ENCODE data around the gene LRMDA.

Gene LRMDA

GRCh38 chr10:76257816-76258215 lies 826.4 kb downstream of the LRMDA start:
- no peak for DNase-seq

- no peak for DNase-seq
These were observed 834.2 kb downstream of the LRMDA start for GRCh38 chr10:76265441-76266113.

GRCh38 chr10:76268530-76268929 lies 837.1 kb downstream of the LRMDA start:
- no peak for DNase-seq

DNA sequence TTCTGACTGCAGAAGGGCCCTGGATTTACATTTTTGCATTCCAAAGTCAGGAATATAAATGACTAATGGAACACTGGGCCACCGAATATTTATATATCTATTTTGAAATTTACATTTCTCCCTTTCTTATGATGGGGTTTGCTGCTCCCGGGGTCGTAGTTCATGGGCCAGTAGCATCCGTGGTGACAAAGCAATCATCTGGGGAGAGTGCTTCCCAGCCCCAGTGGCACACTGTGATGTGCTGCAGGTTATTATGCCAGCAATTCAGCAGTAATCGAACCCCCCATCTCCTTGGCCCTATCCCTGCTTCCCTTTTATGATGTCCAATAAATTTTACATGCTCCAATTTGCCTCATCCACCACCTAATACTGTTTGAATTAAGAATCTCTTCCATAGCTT lies 837.5 kb downstream of the LRMDA start:
- DNase-seq, result no peak

DNA sequence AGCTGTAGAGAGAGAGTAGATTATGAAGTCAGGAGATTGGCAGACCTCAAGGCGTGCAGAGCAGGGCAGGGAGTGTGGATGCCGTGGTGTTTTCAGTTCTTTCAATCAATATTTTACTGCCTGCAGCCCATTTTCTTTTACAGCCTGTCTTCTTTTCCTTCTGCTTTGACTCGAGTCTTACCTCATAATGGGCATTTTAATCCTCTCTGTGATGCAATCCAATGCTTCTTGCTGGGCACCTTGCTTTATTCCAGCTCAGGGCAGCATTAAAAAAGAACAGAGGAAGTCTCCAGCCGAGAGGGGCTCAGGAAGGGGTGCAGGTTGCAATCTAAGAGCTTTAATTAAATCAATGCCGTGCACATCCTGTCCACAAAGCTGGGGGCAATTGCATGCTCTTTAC lies 839.0 kb downstream of the LRMDA start:
- no peak for DNase-seq

DNA sequence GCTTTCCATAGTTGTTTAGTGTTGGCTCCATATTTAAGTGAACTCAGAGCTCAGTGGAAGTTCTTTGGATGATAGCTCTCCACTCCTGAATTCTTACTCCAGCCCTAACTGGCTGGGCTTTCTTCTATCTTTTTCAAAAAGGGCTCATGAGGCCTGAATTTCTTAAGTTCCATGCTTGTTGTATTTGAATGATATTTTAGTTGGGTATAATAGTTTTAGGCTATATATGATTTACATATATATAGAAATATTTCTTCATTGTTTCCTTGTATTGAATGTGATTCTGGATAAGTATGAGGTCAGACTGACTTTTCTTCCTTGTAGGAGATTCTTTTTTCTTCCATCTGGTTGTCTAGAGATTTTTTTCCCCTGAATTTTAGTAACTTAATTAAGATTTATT lies 843.5 kb downstream of the LRMDA start:
- no peak for DNase-seq

- no peak for DNase-seq
These were observed 847.5 kb downstream of the LRMDA start for GRCh38 chr10:76278811-76279460.

DNA sequence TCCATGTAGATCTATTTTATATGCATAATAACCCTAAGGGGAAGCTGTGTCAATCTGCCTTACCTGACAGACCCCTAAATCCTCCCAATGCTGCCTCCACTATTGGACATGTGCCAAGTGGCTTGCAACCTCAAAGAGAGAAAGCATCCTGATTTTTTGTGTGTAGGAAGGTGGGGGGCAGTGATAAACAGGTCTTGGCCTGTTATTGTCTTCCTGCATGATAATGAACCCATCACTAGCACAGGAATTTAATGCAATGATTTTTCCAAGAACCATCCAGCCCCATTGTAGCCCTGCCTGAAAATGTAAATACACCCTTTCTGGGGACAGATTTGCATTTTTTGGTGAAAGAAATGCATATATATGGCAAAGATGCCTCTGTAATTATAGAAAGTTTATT lies 850.2 kb downstream of the LRMDA start:
- DNase-seq, result no peak

DNA sequence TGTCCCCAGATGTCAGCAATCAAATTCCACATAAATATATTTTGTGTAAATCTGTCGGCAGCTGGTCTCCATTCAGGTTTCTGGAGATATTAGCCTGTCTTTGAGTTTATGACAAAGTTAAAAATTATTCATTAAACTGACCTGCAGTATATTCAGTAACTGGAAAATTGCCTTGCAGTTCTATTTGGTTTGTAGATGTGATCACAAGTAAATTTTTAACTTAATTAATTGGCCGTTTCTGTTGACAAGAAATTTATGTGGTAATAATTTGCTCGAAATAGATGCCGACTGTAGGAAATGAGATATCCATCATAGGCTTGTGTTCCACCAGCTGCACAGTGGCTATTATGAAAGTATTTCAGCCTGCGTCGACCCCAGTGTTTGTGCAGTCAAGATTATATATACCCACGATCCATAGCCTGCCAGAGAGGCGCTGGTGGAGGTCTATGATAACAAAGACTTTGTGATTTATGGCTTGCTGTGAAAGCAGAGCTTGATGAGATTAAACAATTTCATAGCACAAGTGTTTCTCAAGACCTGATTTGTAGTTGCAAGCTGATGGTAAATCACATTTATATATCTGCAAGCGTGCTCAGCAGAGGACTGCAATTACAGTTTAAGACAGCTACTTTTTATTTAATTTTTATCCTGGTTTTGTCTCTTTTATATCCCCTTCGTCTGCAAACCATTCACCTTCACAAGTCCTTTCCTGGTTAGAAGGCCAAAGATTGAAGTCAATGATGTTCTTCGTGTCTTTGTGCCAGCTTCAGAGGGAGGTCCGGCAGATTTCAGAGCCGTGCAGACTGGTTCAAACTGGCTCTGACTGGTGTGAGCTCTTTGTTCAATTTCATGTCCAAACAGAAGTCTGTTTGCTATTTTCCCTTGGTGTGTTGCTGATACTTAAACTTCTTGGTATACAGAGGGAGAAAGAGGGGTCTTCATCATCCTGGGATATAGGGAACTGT lies 850.9 kb downstream of the LRMDA start:
- no peak for DNase-seq

GRCh38 chr10:76284351-76284750 lies 852.9 kb downstream of the LRMDA start:
- DNase-seq, result no peak

GRCh38 chr10:76285012-76285411 lies 853.6 kb downstream of the LRMDA start:
- no peak for DNase-seq

DNA sequence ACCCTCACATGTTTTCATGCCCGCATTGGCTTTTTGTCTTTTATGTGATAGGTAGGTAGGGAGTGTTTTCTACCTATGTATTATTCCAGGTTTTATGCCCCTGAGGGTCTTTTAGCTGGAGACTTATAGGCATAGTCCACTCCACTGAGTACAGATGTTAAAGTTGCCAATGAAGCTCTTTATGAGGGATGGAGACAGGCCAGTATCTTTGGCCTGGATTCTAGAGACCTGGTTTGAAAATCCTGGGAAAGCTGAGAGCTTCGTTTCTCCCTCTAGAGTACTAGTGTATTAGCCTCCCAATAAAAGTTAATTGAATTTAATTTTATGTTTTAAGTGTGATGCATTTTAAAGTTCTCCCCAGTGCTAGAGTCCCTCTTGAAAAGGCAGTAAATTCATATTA lies 854.1 kb downstream of the LRMDA start:
- no peak for DNase-seq

DNA sequence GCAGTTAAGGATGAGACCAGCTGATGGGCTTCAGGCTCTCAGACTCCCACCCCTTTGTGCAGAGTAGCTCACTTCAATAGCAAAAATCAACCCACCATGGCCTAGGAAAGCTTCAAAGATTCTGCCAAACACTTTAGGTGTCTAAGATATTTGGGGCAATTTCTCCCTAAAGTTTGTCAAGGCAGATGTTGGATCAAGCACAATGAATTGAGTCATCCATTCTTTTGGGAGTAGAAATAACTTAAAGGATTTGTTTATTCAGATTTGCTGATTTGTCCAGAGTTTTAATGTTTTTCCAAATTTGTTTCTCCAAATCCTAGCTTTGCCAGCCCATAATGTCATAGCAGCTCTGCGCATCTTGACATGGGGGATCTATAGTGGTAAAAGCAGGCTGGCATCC lies 855.1 kb downstream of the LRMDA start:
- DNase-seq, result no peak

DNA sequence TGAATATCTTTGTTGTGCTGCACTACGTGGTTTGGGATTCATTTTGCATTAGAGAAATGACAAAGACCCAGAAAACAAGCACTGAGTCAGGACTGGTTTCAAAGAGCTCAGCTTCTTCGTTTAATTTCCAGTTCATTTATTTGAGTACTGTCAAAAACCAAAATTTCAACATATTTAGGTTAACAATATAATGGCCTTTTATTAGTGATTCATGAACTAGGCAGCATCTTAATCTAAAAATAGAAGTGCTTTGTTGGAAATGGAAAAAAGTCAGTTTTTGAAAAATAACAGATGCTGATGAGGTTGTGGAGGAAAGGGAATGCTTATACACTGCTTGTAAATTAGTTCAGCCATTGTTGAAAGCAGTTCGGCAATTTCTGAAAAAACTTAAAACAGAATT lies 856.4 kb downstream of the LRMDA start:
- DNase-seq, result no peak

DNA sequence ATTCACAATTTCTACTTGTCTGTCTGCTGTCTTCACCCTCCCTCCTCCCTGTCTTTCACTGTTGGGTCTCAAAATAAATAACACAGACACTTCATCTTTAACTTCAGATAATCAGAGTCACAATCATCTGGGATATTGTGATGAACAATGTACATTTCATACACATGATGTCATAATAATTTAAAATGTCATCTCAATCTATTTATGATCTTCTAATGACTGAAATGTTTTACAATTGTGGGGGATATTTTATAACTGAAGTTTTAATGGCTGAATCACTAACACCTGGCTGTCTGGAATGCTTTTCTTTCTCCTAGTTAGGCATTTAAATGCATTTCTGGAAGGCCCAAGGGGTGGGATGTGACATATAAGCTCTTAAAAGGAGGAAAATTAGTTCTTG lies 859.8 kb downstream of the LRMDA start:
- no peak for DNase-seq

DNA sequence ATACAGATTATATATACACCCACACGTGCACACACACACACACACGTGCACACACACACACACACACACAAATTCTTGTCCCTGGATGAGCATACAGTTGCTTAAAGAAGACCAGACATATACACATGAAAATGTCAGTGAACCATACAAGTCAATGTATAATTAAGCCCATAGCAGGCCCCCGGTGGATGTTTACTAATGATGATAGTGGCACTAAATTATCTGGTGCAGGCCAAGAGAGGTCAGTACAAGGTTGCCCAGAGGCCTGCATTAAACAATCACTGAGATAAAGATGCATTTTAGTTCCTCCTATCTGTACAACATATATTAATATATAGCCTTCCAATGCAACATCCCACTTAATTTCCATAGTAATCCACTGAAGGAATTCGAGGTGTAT lies 860.5 kb downstream of the LRMDA start:
- DNase-seq, result no peak

DNA sequence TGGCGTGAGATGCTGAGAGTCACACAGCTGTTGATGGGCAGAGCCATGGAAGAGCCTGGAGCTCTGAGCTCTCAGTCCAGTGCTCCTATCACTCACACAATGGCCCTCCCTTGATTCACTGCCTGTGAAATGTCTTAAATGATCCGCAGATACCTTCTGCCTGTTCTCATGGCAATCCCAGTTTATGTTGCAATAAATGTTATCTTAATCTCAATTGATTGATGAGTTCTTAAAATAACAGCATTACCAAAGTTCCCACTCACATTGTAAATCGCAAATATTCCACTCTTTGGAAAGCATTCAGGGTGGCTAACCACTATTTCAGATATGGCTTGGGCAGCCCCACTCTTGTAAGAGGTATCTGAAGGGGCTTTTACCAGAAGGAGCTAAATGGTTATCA lies 865.5 kb downstream of the LRMDA start:
- no peak for DNase-seq

- DNase-seq, result no peak
These were observed 865.9 kb downstream of the LRMDA start for GRCh38 chr10:76297358-76297757.

GRCh38 chr10:76297780-76298281 lies 866.4 kb downstream of the LRMDA start:
- no peak for DNase-seq

DNA sequence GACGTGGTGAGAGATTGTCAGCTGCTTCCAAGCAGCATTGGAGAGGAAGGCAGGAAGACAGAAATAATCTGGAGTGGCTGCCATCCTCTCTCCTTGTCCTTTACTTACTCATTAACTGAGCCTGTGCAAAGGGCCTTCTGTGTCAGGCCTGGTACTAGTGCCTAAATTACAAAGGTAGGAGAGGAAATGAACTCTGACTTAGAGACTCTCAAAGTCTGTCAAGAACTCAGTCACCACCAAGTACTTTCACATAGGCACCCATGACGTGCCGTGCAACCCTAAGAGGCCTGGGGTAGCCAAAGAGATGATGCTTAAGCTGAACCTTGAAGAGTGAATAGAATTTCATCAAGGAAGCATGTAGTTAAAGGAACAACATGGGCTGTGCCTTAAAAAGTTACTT lies 866.9 kb downstream of the LRMDA start:
- no peak for DNase-seq

DNA sequence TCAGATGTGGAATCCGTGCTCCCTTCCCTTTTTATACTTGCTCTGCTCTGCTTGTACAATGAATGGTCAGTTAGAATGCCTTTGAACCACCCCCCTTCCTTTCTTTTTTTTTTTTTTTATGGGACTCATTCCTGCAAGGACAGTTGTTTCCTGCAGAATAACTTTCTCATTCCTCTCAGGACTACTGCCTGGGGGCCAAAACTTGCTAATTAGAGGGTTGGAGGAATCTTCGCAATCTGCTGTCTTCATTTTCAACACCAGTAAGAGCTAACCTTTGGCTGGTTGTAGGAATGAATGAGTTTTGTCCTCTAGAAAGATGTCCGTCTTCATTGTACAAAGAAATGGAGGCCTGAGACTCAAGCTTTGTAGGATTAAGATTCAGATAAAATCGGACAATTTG lies 868.1 kb downstream of the LRMDA start:
- DNase-seq, result no peak

DNA sequence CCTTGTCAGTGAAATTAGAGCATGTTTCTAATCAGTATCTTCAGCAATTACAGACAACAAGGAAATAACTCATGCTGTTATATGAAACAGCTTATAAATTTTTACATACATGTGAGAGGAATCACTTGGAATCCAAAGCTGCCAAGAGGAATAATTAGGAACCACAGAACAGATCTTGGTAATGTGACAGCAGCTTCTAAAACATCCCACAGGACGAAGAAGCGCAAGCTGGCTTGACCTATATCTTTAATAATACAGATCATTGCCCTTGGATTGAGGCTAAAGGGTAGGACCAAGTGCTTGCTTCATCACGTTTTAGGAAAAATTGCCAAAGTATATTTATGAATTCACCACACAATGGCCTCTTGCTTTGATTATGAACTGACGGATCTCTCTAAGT lies 869.8 kb downstream of the LRMDA start:
- DNase-seq, result no peak

GRCh38 chr10:76301950-76302349 lies 870.5 kb downstream of the LRMDA start:
- DNase-seq, result no peak

GRCh38 chr10:76302481-76302880 lies 871.1 kb downstream of the LRMDA start:
- no peak for DNase-seq
